ENCODE results near the gene GOLGA6C.
"Not testable (repeated sequence)": the region's sequence is repeated elsewhere in the genome, so short reads cannot be mapped to it uniquely, and the experiment has no call there.

GOLGA6C gene

DNA sequence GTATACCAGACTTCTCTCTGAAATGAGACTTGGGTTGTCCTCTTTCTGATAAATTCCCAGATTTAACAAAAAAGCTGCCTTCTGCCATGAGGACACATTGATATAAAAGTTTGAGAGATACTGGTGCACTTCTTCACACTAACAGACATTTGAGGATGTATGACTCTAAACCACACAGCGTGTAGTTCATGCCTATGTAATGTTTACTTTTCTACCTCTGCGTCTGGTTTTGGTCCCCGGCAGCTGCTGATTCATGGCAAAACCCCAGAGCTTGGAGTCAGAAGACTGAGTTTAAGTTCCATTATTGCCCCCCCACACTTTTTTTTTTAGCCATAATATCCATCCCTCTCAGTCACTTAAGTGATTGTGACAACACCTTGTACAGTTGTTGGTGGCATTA lies 1.7 kb downstream of the GOLGA6C start:
- not testable (repeated sequence) for DNase-seq

- not testable (repeated sequence) for DNase-seq
These were observed 15.7 kb downstream of the GOLGA6C start for GRCh38 chr15:75273751-75274359.

- not testable (repeated sequence) for DNase-seq
These were observed 16.5 kb downstream of the GOLGA6C start for GRCh38 chr15:75274509-75275107.

DNA sequence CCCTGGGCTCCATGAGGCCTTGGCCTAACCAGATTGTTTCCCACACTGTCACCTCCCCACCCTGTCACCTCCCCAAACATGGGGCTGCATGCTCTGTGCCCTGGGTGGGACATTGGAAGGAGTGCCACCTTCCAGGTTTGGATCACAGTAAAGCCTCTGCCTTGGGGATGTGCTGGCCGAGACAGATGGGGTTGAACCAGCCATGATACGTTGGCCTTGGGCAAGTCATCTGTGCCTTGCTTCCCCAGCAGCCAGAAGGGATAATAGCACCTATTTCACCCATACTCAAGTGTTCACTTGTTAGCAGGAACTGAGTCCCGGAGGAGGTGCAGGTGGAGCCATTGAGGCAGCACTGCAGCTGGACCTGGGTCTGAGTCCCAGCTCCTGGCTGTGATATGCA lies 17.5 kb downstream of the GOLGA6C start:
- DNase-seq, result not testable (repeated sequence)

GRCh38 chr15:75278497-75278896 lies 20.4 kb downstream of the GOLGA6C start:
- DNase-seq, result not testable (repeated sequence)

GRCh38 chr15:75282572-75282971 lies 24.4 kb downstream of the GOLGA6C start, which contains the start of gene GOLGA6D:
TSS of gene GOLGA6D (plus strand) at chr15:75282835. CDS start at chr15:75282876, 41 bp downstream.
- DNase-seq, result not testable (repeated sequence)

- not testable (repeated sequence) for DNase-seq
These were observed 26.0 kb downstream of the GOLGA6C start for GRCh38 chr15:75284152-75284551.

DNA sequence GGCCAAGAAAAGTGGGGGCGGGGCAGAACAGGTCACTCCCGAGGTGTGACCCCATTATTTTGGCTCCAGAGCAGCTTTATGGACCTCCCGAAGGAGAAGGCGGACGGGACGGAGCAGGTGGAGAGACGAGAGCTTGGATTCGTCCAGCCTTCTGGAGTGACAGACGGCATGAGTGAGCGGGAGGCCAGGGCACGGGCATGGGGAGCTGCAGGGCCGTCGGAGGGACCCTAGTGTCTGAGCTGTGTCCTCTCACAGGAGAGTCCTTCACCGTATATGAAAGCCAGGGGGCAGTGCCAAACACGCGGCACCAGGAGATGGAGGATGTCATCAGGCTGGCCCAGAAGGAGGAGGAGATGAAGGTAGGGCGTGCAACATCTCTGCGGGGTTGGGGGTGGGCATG lies 35.5 kb downstream of the GOLGA6C start:
- not testable (repeated sequence) for DNase-seq

DNA sequence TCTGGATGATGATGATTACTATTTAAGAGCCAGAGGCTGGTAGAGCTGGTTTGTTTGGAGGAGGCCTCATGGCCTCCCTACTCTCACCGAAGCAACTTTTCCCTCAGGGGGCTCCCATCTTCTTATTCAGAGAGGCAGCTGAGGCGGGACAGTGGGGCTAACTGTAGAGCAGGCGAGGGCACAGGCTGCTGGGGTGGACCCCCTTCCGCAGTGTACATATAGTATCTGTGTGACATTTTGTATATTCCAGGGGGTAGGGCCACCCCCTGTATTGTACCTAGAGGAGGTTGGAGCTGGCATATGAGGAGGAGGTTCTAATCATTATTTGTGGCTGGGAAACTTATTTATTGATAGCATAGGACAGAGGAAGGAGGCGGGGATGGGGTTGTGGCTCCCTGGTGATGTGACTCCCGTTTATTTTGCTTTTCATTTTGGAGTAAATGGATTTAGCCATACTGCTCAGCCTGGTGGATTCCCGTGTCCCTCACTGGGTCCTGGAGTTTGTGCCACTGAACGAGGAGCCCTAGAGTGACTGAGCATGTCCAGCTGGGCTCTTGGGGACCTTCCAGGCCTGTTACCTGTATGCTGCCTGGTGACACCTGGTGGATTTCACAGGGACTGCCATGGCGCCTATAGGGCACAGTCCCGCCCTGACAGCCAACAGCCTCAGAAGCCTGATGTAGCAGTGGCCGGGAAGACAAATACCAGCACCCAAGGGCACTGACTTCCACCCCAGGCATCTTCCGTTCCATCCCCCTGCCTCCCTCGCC lies 40.6 kb downstream of the GOLGA6C start:
- not testable (repeated sequence) for DNase-seq

DNA sequence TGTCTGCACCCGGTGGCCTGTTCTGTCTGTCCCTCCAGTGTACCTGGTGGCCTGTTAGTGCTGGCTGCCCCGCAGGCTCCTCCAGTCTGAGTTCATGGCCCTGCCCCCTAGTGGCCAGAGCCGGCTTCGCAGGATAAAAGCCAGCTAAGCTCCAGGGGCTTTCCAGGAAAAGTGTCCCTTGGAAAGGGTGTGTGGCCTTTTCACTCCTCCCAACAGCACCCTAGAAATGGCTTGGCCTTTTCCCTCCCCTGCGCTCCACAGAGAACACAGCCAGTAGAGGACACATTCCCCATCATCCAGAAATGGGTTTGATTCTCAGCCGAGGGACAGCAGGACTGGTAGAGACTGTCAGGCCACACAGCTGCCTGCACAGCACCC lies 41.2 kb downstream of the GOLGA6C start:
- DNase-seq, result not testable (repeated sequence)

DNA sequence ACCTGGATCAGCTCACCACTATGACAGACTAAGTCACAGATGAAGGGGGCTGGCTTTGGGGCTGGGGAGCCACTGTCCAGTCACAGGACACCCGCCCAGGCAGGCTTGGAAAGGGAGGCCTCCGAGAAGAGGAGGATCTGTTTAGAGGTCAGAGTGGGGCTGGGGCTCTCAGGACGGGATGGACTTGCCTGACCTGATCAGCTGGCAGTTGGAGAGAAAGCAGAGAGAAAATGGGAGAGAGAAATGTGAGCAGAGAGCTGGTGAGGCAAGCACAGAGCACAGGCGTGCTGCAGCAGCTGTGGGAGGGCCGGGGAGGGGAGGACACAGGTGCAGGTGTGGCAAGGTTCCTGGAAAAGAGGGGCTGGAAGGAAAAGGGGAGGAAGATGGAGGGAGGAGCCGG lies 41.9 kb downstream of the GOLGA6C start:
- DNase-seq, result not testable (repeated sequence)

GRCh38 chr15:75302318-75302717 lies 44.2 kb downstream of the GOLGA6C start:
- DNase-seq, result no peak

DNA sequence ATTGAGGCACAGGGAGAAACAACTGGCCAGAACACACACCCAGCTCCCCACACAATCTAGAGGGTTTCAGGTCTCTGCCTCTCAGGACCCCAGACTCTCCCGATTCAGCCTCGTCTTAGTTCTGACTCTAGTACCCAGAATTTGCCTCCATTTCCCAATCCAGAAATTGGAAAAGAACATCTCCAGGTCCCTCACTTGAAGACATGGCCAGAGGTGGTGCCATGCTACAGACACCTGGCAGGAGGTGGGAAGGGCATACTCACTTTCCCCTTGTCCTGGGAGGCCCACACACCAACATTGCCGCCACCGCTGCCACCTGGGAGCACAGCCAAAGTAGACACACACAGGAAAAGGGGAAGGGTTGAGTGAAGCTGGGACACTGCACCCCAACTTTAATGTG lies 44.6 kb downstream of the GOLGA6C start:
- not testable (repeated sequence) for DNase-seq

DNA sequence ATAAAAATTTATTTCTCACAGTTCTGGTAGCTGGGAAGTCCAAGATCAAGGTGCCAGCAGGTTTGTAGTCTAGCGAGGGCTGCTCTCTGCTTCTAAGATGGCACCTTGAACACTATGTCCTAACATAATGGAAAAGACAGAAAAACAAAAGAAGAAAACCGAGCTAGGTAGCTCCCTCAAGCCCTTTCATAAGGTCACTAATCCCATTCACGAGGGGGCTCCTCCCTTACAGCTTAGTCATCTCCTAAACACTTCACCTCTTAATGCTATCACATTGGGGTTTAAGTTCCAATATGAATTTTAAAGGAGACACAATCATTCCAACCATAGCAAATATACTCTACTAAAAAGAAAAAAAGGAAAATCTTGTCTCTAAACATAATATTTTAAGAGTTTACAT lies 48.1 kb downstream of the GOLGA6C start:
- DNase-seq, result no peak

- peak; percentile 19 to 40 for DNase-seq
These were observed 49.8 kb downstream of the GOLGA6C start for GRCh38 chr15:75307778-75308390.

DNA sequence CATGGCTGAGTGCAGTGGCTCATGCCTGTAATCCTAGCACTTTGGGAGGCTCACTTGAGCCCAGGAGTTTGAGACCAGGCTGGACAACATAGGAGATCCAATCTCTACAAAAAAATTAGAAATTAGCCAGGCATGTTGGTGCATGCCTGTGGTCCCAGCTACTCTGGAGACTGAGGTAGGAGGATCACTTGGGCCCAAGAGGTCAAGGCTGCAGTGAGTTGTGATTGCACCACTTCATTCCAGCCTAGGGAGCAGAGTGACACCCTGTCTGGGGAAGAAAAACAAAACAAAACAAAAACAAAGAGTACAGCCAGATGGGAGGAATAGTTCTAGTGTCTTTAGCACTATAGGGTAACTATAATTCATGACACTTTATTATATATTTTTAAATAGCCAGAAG lies 51.6 kb downstream of the GOLGA6C start:
- DNase-seq, result no peak

GRCh38 chr15:75312548-75312947 lies 54.4 kb downstream of the GOLGA6C start:
- not testable (repeated sequence) for DNase-seq

GRCh38 chr15:75313116-75313845 lies 55.1 kb downstream of the GOLGA6C start:
- DNase-seq, result no peak

- DNase-seq, result no peak
These were observed 56.6 kb downstream of the GOLGA6C start for GRCh38 chr15:75314552-75315290.

DNA sequence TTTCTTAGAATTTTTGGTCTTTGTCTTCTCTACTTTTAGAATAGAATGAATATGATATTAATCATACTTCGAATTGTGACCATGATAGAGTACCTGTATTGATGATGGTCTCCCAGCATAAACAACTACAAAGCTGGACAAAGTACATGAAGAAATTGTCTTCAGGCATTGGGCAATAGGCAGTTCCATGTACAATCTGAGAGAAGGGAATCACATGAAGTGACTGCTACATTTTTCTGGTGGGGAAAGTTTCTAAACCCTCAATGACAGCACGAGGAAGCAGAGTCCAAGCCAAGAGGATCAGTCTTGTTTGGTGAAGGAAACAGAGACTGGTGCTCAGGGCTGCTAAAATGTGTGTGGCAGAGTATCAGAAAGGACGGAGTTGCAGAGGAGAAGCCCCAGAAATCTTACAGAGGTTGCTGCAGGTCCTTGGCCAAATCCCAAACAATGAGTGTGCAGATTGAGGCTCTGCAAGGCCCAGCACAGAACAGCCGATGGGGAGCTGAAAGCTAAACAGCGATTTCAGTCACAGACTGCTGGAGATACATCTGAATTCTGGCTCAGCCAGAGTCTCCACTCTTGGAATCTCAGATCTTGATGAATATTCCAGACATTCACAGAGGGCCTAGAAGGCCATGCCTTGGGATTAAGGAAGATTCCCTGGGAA lies 61.2 kb downstream of the GOLGA6C start:
- not testable (repeated sequence) for DNase-seq
